ENCODE data around the gene SESN1.
"Not testable (repeated sequence)": the region's sequence is repeated elsewhere in the genome, so short reads cannot be mapped to it uniquely, and the experiment has no call there.

SESN1 gene

GRCh38 chr6:108987156-108987555, 107.5 kb downstream of the SESN1 start:
- Histone ChIP-seq H3K36me3 (ENCODE audit: control insufficient read depth, insufficient read depth, low read length) (peaks cover 55% of the 10 kb centered on the region), H3K4me3 (ENCODE audit: extremely low read depth, insufficient read depth, low read length, poor library complexity, severe bottlenecking) (no peak overlapping the region), H3K9me3 (ENCODE audit: control insufficient read depth, low read length) (no peaks in the 10 kb centered on the region), H3K27ac (ENCODE audit: low read depth, low read length, severe bottlenecking) (no peak overlapping the region), H3K4me1 (ENCODE audit: control insufficient read depth, insufficient read depth, low read length, poor library complexity, severe bottlenecking) (no peaks in the 10 kb centered on the region)

GRCh38 chr6:108985301-108985700, 109.3 kb downstream of the SESN1 start:
- Histone ChIP-seq H3K27ac (ENCODE audit: low read depth, low read length, severe bottlenecking) (no peak overlapping the region), H3K9me3 (ENCODE audit: control insufficient read depth, low read length) (no peaks in the 10 kb centered on the region), H3K4me3 (ENCODE audit: extremely low read depth, insufficient read depth, low read length, poor library complexity, severe bottlenecking) (no peak overlapping the region), H3K36me3 (ENCODE audit: control insufficient read depth, insufficient read depth, low read length) (peaks cover 37% of the 10 kb centered on the region), H3K4me1 (ENCODE audit: control insufficient read depth, insufficient read depth, low read length, poor library complexity, severe bottlenecking) (no peaks in the 10 kb centered on the region)

- Histone ChIP-seq H3K27ac (ENCODE audit: low read depth, low read length, severe bottlenecking) (no peak overlapping the region), H3K4me3 (ENCODE audit: extremely low read depth, insufficient read depth, low read length, poor library complexity, severe bottlenecking) (no peak overlapping the region), H3K9me3 (ENCODE audit: control insufficient read depth, low read length) (no peaks in the 10 kb centered on the region), H3K36me3 (ENCODE audit: control insufficient read depth, insufficient read depth, low read length) (peaks cover 20% of the 10 kb centered on the region), H3K4me1 (ENCODE audit: control insufficient read depth, insufficient read depth, low read length, poor library complexity, severe bottlenecking) (no peaks in the 10 kb centered on the region)
- WGBS, 2 experiments (ENCODE audit: insufficient coverage in 2 of 2), result no CpG with 5 or more reads among the region's 1 CpG
Observed at GRCh38 chr6:108983151-108983550, 111.5 kb downstream of the SESN1 start.

- 89 to 94% methylated on average over 6 to 8 of the region's 10 CpGs for WGBS, 2 experiments (ENCODE audit: insufficient coverage in 2 of 2)
- Histone ChIP-seq H3K9me3 (ENCODE audit: control insufficient read depth, low read length) (no peaks in the 10 kb centered on the region), H3K36me3 (ENCODE audit: control insufficient read depth, insufficient read depth, low read length) (peaks cover 13% of the 10 kb centered on the region), H3K4me1 (ENCODE audit: control insufficient read depth, insufficient read depth, low read length, poor library complexity, severe bottlenecking) (no peaks in the 10 kb centered on the region), H3K27ac (ENCODE audit: low read depth, low read length, severe bottlenecking) (no peak overlapping the region), H3K4me3 (ENCODE audit: extremely low read depth, insufficient read depth, low read length, poor library complexity, severe bottlenecking) (no peak overlapping the region)
Observed at GRCh38 chr6:108982154-108983113, 112.2 kb downstream of the SESN1 start.

GRCh38 chr6:108978638-108979037, 116.0 kb downstream of the SESN1 start:
- 100% methylated on average over 1 of the region's 1 CpG; no CpG with 5 or more reads in 1 of the 2 experiments for WGBS, 2 experiments (ENCODE audit: insufficient coverage in 2 of 2)
- H3K36me3 ChIP-seq (ENCODE audit: control insufficient read depth, insufficient read depth, low read length); H3K9me3 ChIP-seq (ENCODE audit: control insufficient read depth, low read length); H3K4me1 ChIP-seq (ENCODE audit: control insufficient read depth, insufficient read depth, low read length, poor library complexity, severe bottlenecking); H3K27ac ChIP-seq (ENCODE audit: low read depth, low read length, severe bottlenecking); H3K4me3 ChIP-seq (ENCODE audit: extremely low read depth, insufficient read depth, low read length, poor library complexity, severe bottlenecking): not testable (repeated sequence)

- no peaks in the 10 kb centered on the region for H3K9me3 ChIP-seq (ENCODE audit: control insufficient read depth, low read length)
- WGBS, 2 experiments (ENCODE audit: insufficient coverage in 2 of 2), result no CpG with 5 or more reads among the region's 1 CpG
Observed at GRCh38 chr6:108974201-108974600, 120.4 kb downstream of the SESN1 start.

GRCh38 chr6:108969776-108970175, 124.9 kb downstream of the SESN1 start:
- Histone ChIP-seq H3K4me3 (ENCODE audit: extremely low read depth, insufficient read depth, low read length, poor library complexity, severe bottlenecking) (no peak overlapping the region), H3K27ac (ENCODE audit: low read depth, low read length, severe bottlenecking) (no peak overlapping the region), H3K9me3 (ENCODE audit: control insufficient read depth, low read length) (no peaks in the 10 kb centered on the region), H3K4me1 (ENCODE audit: control insufficient read depth, insufficient read depth, low read length, poor library complexity, severe bottlenecking) (no peaks in the 10 kb centered on the region), H3K36me3 (ENCODE audit: control insufficient read depth, insufficient read depth, low read length) (no peaks in the 10 kb centered on the region)
- 83 to 90% methylated on average over 2 of the region's 2 CpGs for WGBS, 2 experiments (ENCODE audit: insufficient coverage in 2 of 2)

More at GRCh38 chr6:108974201-108974600, 120.4 kb downstream of the SESN1 start:
- Histone ChIP-seq H3K4me3 (ENCODE audit: extremely low read depth, insufficient read depth, low read length, poor library complexity, severe bottlenecking) (no peak overlapping the region), H3K27ac (ENCODE audit: low read depth, low read length, severe bottlenecking) (no peak overlapping the region), H3K36me3 (ENCODE audit: control insufficient read depth, insufficient read depth, low read length) (no peaks in the 10 kb centered on the region), H3K4me1 (ENCODE audit: control insufficient read depth, insufficient read depth, low read length, poor library complexity, severe bottlenecking) (no peaks in the 10 kb centered on the region)

GRCh38 chr6:108968325-108969316, 126.0 kb downstream of the SESN1 start:
- Histone ChIP-seq H3K4me3 (ENCODE audit: extremely low read depth, insufficient read depth, low read length, poor library complexity, severe bottlenecking) (no peak overlapping the region), H3K4me1 (ENCODE audit: control insufficient read depth, insufficient read depth, low read length, poor library complexity, severe bottlenecking) (no peaks in the 10 kb centered on the region), H3K36me3 (ENCODE audit: control insufficient read depth, insufficient read depth, low read length) (no peaks in the 10 kb centered on the region), H3K27ac (ENCODE audit: low read depth, low read length, severe bottlenecking) (no peak overlapping the region), H3K9me3 (ENCODE audit: control insufficient read depth, low read length) (no peaks in the 10 kb centered on the region)
- WGBS, 2 experiments (ENCODE audit: insufficient coverage in 2 of 2), result 90 to 94% methylated on average over 6 to 8 of the region's 14 CpGs

- 59 to 84% methylated on average over 6 to 8 of the region's 12 CpGs for WGBS, 2 experiments (ENCODE audit: insufficient coverage in 2 of 2)
- Histone ChIP-seq H3K4me3 (ENCODE audit: extremely low read depth, insufficient read depth, low read length, poor library complexity, severe bottlenecking) (no peak overlapping the region), H3K9me3 (ENCODE audit: control insufficient read depth, low read length) (no peaks in the 10 kb centered on the region), H3K36me3 (ENCODE audit: control insufficient read depth, insufficient read depth, low read length) (no peaks in the 10 kb centered on the region), H3K4me1 (ENCODE audit: control insufficient read depth, insufficient read depth, low read length, poor library complexity, severe bottlenecking) (no peaks in the 10 kb centered on the region), H3K27ac (ENCODE audit: low read depth, low read length, severe bottlenecking) (peak overlapping the region; percentile 65)
Observed at GRCh38 chr6:108966855-108967755, 127.5 kb downstream of the SESN1 start.

GRCh38 chr6:108966251-108966650, 128.4 kb downstream of the SESN1 start:
- Histone ChIP-seq H3K4me1 (ENCODE audit: control insufficient read depth, insufficient read depth, low read length, poor library complexity, severe bottlenecking) (no peaks in the 10 kb centered on the region), H3K4me3 (ENCODE audit: extremely low read depth, insufficient read depth, low read length, poor library complexity, severe bottlenecking) (no peak overlapping the region), H3K27ac (ENCODE audit: low read depth, low read length, severe bottlenecking) (no peak overlapping the region), H3K9me3 (ENCODE audit: control insufficient read depth, low read length) (no peaks in the 10 kb centered on the region), H3K36me3 (ENCODE audit: control insufficient read depth, insufficient read depth, low read length) (no peaks in the 10 kb centered on the region)
- WGBS, 2 experiments (ENCODE audit: insufficient coverage in 2 of 2), result 91 to 93% methylated on average over 3 to 4 of the region's 5 CpGs

Measured in mesodermal cell (in vitro differentiated cells).